NCI-H2171 (cell line): Measurements from ENCODE around the gene NDUFV2.
A peak's percentile ranks its signal among the peaks of the same experiment; 100 is the strongest.

Experiments used
- DNase-seq: peaks from one replicate; lab custom pipeline; 2025; lab: John Stamatoyannopoulos, UW

Gene NDUFV2

GRCh38 chr18:9117980-9118841 is 15.7 kb downstream of the NDUFV2 start:
- DNase-seq, result no peak

GRCh38 chr18:9120796-9121195 is 18.3 kb downstream of the NDUFV2 start:
- DNase-seq, result no peak

- DNase-seq, result no peak
Measured at GRCh38 chr18:9123520-9123919, 21.0 kb downstream of the NDUFV2 start.

- no peak for DNase-seq
Measured at GRCh38 chr18:9124824-9125223, 22.3 kb downstream of the NDUFV2 start.

GRCh38 chr18:9126337-9126736 is 23.8 kb downstream of the NDUFV2 start:
- DNase-seq, result no peak

- DNase-seq, result no peak
Measured at GRCh38 chr18:9130195-9130594, 27.7 kb downstream of the NDUFV2 start.

GRCh38 chr18:9130806-9131205 is 28.3 kb downstream of the NDUFV2 start:
- DNase-seq, result no peak

GRCh38 chr18:9132628-9133027 is 30.1 kb downstream of the NDUFV2 start:
- DNase-seq, result no peak

GRCh38 chr18:9133225-9133624 is 30.7 kb downstream of the NDUFV2 start:
- no peak for DNase-seq

GRCh38 chr18:9135081-9135911 is 32.8 kb downstream of the NDUFV2 start:
- DNase-seq, result peak; percentile 8

- peak; percentile 72 for DNase-seq
Measured at GRCh38 chr18:9135912-9136314, 33.4 kb downstream of the NDUFV2 start.

GRCh38 chr18:9136315-9137155 is 34.0 kb downstream of the NDUFV2 start, which contains the start of gene ANKRD12:
Gene ANKRD12 (plus strand): TSS chr18:9136781. CDS start chr18:9182433, 45,652 bp downstream.
- DNase-seq, result peak; percentile 91

- peak; percentile 66 for DNase-seq
Measured at GRCh38 chr18:9137168-9138066, 34.9 kb downstream of the NDUFV2 start.

GRCh38 chr18:9139400-9140039 is 37.0 kb downstream of the NDUFV2 start:
- DNase-seq, result no peak

- DNase-seq, result no peak
Measured at GRCh38 chr18:9140381-9140780, 37.9 kb downstream of the NDUFV2 start.

- DNase-seq, result no peak
Measured at GRCh38 chr18:9140984-9141383, 38.5 kb downstream of the NDUFV2 start.

- DNase-seq, result no peak
Measured at GRCh38 chr18:9146224-9146623, 43.7 kb downstream of the NDUFV2 start.

- DNase-seq, result peak; percentile 1
Measured at GRCh38 chr18:9147440-9148202, 45.1 kb downstream of the NDUFV2 start.

- DNase-seq, result no peak
Measured at GRCh38 chr18:9148203-9148552, 45.7 kb downstream of the NDUFV2 start.

GRCh38 chr18:9150121-9150520 is 47.6 kb downstream of the NDUFV2 start:
- DNase-seq, result no peak
